ENCODE measurements around the gene FCHSD2. TPM values are rescaled to one million over a fixed set of nuclear protein-coding genes. Genes with fewer than 3 reads are reported as not detected.

The FCHSD2 gene
- polyA plus RNA-seq, 4 donors, result 36.5 to 52.2 (median 50.2) TPM

GRCh38 chr11:73019449-73019848 lies 122.7 kb downstream of the FCHSD2 start:
- no peak for DNase-seq (ENCODE audit: low read depth in 4 of 4, low spot score in 3 of 4)

- no peak for DNase-seq (ENCODE audit: low read depth in 4 of 4, low spot score in 3 of 4)
Observed at GRCh38 chr11:73018856-73019255, 123.3 kb downstream of the FCHSD2 start.

GRCh38 chr11:73017024-73017751 lies 124.9 kb downstream of the FCHSD2 start:
- DNase-seq (ENCODE audit: low read depth in 4 of 4, low spot score in 3 of 4), result no peak

GRCh38 chr11:73013021-73013420 lies 129.1 kb downstream of the FCHSD2 start:
- DNase-seq (ENCODE audit: low read depth in 4 of 4, low spot score in 3 of 4), result no peak

- DNase-seq (ENCODE audit: low read depth in 4 of 4, low spot score in 3 of 4), result no peak
Observed at GRCh38 chr11:73012121-73012863, 129.8 kb downstream of the FCHSD2 start.

- no peak for DNase-seq (ENCODE audit: low read depth in 4 of 4, low spot score in 3 of 4)
Observed at GRCh38 chr11:73011126-73011817, 130.8 kb downstream of the FCHSD2 start.

- no peak for DNase-seq (ENCODE audit: low read depth in 4 of 4, low spot score in 3 of 4)
Observed at GRCh38 chr11:73009972-73010371, 132.1 kb downstream of the FCHSD2 start.

- DNase-seq (ENCODE audit: low read depth in 4 of 4, low spot score in 3 of 4), result no peak
Observed at GRCh38 chr11:73004088-73004487, 138.0 kb downstream of the FCHSD2 start.

GRCh38 chr11:73003088-73003487 lies 139.0 kb downstream of the FCHSD2 start:
- no peak for DNase-seq (ENCODE audit: low read depth in 4 of 4, low spot score in 3 of 4)

GRCh38 chr11:73002214-73002613 lies 139.9 kb downstream of the FCHSD2 start:
- DNase-seq (ENCODE audit: low read depth in 4 of 4, low spot score in 3 of 4), result no peak

- DNase-seq (ENCODE audit: low read depth in 4 of 4, low spot score in 3 of 4), result no peak
Observed at GRCh38 chr11:73001615-73002014, 140.5 kb downstream of the FCHSD2 start.

GRCh38 chr11:72998676-72999075 lies 143.4 kb downstream of the FCHSD2 start:
- no peak for DNase-seq (ENCODE audit: low read depth in 4 of 4, low spot score in 3 of 4)

- no peak for DNase-seq (ENCODE audit: low read depth in 4 of 4, low spot score in 3 of 4)
Observed at GRCh38 chr11:72996959-72997358, 145.2 kb downstream of the FCHSD2 start.

- no peak for DNase-seq (ENCODE audit: low read depth in 4 of 4, low spot score in 3 of 4)
Observed at GRCh38 chr11:72989727-72990126, 152.4 kb downstream of the FCHSD2 start.

- DNase-seq (ENCODE audit: low read depth in 4 of 4, low spot score in 3 of 4), result no peak
Observed at GRCh38 chr11:72988821-72989220, 153.3 kb downstream of the FCHSD2 start.

- no peak for DNase-seq (ENCODE audit: low read depth in 4 of 4, low spot score in 3 of 4)
Observed at GRCh38 chr11:72985645-72986044, 156.5 kb downstream of the FCHSD2 start.

GRCh38 chr11:72984453-72985077 lies 157.6 kb downstream of the FCHSD2 start:
- DNase-seq (ENCODE audit: low read depth in 4 of 4, low spot score in 3 of 4), result no peak

- no peak for DNase-seq (ENCODE audit: low read depth in 4 of 4, low spot score in 3 of 4)
Observed at GRCh38 chr11:72983560-72983959, 158.6 kb downstream of the FCHSD2 start.

GRCh38 chr11:72981971-72982685 lies 160.0 kb downstream of the FCHSD2 start:
- DNase-seq (ENCODE audit: low read depth in 4 of 4, low spot score in 3 of 4), result no peak

GRCh38 chr11:72981080-72981479 lies 161.0 kb downstream of the FCHSD2 start:
- DNase-seq (ENCODE audit: low read depth in 4 of 4, low spot score in 3 of 4), result no peak
